Left ventricle myocardium inferior (tissue), 1 donor: ENCODE data around the gene RPA3. TPM values are rescaled to one million over a fixed set of nuclear protein-coding genes. Genes with fewer than 3 reads are reported as not detected.
"Not testable (repeated sequence)": the region's sequence is repeated elsewhere in the genome, so short reads cannot be mapped to it uniquely, and the experiment has no call there.

Experiments
- DNase-seq: peaks from one replicate; pipeline ENCODE4 v3.0.0-alpha.2; 2020
- H3K27ac ChIP-seq: fragments of 200-600 bp; replicated peaks from 2 replicates; pipeline ENCODE4 v1.8.0; 2021
- H3K27me3 ChIP-seq: fragments of 200-600 bp; 2 replicates; pipeline ENCODE4 v1.8.0; 2021; ENCODE audit warnings: low read depth
- H3K36me3 ChIP-seq: fragments of 200-600 bp; 2 replicates; pipeline ENCODE4 v1.8.0; 2021
- H3K4me1 ChIP-seq: fragments of 200-600 bp; 2 replicates; pipeline ENCODE4 v1.8.0; 2021
- H3K4me3 ChIP-seq: fragments of 200-600 bp; 2 replicates; pipeline ENCODE4 v1.8.0; 2021; ENCODE audit warnings: mild to moderate bottlenecking, moderate library complexity
- H3K9me3 ChIP-seq: fragments of 200-600 bp; replicated peaks from 2 replicates; pipeline ENCODE4 v1.8.0; 2021
- CTCF ChIP-seq: fragments of 200-600 bp; IDR thresholded peaks from 2 replicates; pipeline ENCODE4 v1.8.0; 2021; ENCODE audit warnings: antibody characterized with exemption, mild to moderate bottlenecking, borderline replicate concordance
- intact Hi-C: fragments of 100-400 bp; cut with micrococcal nuclease; formaldehyde crosslinking; loops from one replicate; pipeline ENCODE4 v1.11.0; 2022
- total RNA-seq: library from RNA; stranded (reverse); fragmentation: NEBNext Ultra II Directional; extraction: Animal tissue kit (Norgen Biotek cat#: 25700); gene quantifications from one replicate; pipeline ENCODE4 v1.2.1, GENCODE V29; 2021
- donor health status: DM: no; HTN: yes; CAD: no; lungs with severe emphysema.

RPA3 gene
- total RNA-seq, 1 donor from 2014 or later, result 21.1 TPM

- no peak overlapping the region for H3K27ac ChIP-seq
- no peaks in the 10 kb centered on the region for H3K9me3 ChIP-seq
- no peak overlapping the region for H3K4me3 ChIP-seq
- no peak for DNase-seq
- H3K36me3 ChIP-seq, result no peaks in the 10 kb centered on the region
- peaks cover 19% of the 10 kb centered on the region for H3K4me1 ChIP-seq
- no peak for TF ChIP-seq CTCF
- no peaks in the 10 kb centered on the region for H3K27me3 ChIP-seq
- intact Hi-C loops, result no loop called here
Measured at GRCh38 chr7:7668706-7669105, 49.7 kb downstream of the RPA3 start.

GRCh38 chr7:7667187-7667586, 51.2 kb downstream of the RPA3 start:
- intact Hi-C loops, result no loop called here
- H3K4me3 ChIP-seq, result no peak overlapping the region
- no peak for DNase-seq

DNA sequence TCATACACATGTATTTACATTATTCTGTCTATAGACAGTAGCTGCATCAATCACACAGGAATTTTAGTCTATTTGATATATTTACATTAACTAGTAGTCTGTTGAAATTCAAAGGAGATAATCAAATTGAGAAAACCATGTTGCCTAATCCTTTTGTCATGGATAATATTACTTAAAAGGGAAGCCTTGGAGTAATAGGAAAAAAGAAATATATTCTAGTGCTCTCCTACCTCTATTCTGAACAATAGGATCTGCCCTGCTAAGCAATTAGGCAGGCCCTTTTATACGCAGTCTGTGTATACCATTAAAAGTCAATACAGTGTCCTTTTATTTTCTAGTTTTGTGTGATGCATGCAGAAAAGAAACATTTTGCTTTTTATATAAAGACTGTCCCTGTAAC, 53.4 kb downstream of the RPA3 start:
- Histone ChIP-seq H3K27me3 (no peaks in the 10 kb centered on the region), H3K27ac (no peak overlapping the region), H3K9me3 (peaks cover 5% of the 10 kb centered on the region), H3K4me1 (no peaks in the 10 kb centered on the region), H3K36me3 (no peaks in the 10 kb centered on the region), H3K4me3 (no peak overlapping the region)
- no peak for DNase-seq
- no peak for TF ChIP-seq CTCF
- intact Hi-C loops, result no loop called here

More at GRCh38 chr7:7667187-7667586, 51.2 kb downstream of the RPA3 start:
- Histone ChIP-seq H3K36me3 (no peaks in the 10 kb centered on the region), H3K4me1 (peaks cover 8% of the 10 kb centered on the region), H3K27ac (no peak overlapping the region), H3K9me3 (no peaks in the 10 kb centered on the region), H3K27me3 (no peaks in the 10 kb centered on the region)
- TF ChIP-seq CTCF, result no peak

- no peak for DNase-seq
- Histone ChIP-seq H3K9me3 (peaks cover 13% of the 10 kb centered on the region), H3K36me3 (no peaks in the 10 kb centered on the region), H3K27me3 (no peaks in the 10 kb centered on the region), H3K4me3 (no peak overlapping the region), H3K4me1 (no peaks in the 10 kb centered on the region), H3K27ac (no peak overlapping the region)
- no peak for TF ChIP-seq CTCF
- intact Hi-C loops, result no loop called here
Measured at GRCh38 chr7:7664291-7664690, 54.1 kb downstream of the RPA3 start.

GRCh38 chr7:7662527-7662926, 55.9 kb downstream of the RPA3 start:
- H3K9me3 ChIP-seq, result peaks cover 20% of the 10 kb centered on the region
- peak; percentile 49 for TF ChIP-seq CTCF
- H3K4me1 ChIP-seq, result no peaks in the 10 kb centered on the region
- H3K4me3 ChIP-seq, result no peak overlapping the region
- intact Hi-C loops, result no loop called here
- H3K36me3 ChIP-seq, result no peaks in the 10 kb centered on the region
- DNase-seq, result no peak
- no peak overlapping the region for H3K27ac ChIP-seq
- H3K27me3 ChIP-seq, result no peaks in the 10 kb centered on the region

GRCh38 chr7:7656459-7656858, 61.9 kb downstream of the RPA3 start:
- DNase-seq, H3K36me3 ChIP-seq, intact Hi-C loops, H3K27me3 ChIP-seq, H3K27ac ChIP-seq, H3K4me3 ChIP-seq: not testable (repeated sequence)
- Histone ChIP-seq H3K4me1 (peaks cover 25% of the 10 kb centered on the region), H3K9me3 (peaks cover 23% of the 10 kb centered on the region)
